HG03095 (cell line): Measurements from ENCODE around the gene ESYT2.

ENCODE experiments used
- ATAC-seq: cut with Tn5 transposase; IDR thresholded peaks from one replicate; pipeline ENCODE4 v1.9.1; 2021; ENCODE audit warnings: moderate library complexity; ENCODE audit not compliant: unreplicated experiment

Gene ESYT2

GRCh38 chr7:158747408-158747807 is 81.9 kb downstream of the ESYT2 start:
- no peak for ATAC-seq

DNA sequence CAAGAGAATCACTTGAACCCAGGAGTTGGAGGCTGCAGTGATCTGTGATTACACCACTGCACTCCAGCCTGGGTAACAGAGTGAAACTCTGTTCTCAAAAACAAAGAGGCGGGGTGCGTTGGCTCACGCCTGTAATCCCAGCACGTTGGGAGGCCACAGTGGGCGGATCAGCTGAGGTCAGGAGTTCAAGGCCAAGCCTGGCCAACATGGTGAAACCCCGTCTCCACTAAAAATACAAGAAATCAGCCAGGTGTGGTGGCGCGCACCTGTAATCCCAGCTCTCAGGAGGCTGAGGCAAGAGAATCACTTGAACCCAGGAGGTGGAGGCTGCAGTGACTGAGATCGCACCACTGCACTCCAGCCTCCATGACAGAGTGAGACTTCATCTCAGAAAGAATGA is 82.4 kb downstream of the ESYT2 start:
- ATAC-seq = no peak

DNA sequence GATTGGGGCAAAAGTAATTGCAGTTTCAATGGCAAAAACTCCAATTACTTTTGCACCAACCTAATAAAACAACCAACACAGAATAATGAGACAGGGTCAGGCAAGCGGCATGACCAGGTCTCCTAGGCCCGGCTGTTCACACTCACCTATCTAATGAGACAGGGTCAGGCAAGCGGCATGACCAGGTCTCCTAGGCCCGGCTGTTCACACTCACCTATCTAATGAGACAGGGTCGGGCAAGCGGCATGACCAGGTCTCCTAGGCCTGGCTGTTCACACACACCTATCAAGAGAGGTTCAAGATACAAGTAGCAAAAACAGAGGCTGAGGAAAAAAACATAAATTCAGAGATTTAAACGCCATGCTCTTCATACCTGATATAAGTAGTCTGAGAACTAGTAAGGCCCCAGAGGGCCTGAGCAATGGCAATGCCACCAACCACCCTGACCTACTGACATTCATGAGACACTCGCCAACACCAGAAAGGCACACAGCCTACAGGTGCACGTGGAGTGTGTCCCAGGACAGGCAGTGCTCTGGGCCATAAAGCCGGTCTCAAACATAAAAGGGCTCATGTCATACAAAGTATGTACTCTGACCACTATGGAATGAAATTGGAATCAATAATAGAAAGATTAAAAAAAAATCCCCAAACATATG is 84.1 kb downstream of the ESYT2 start:
- ATAC-seq = no peak

DNA sequence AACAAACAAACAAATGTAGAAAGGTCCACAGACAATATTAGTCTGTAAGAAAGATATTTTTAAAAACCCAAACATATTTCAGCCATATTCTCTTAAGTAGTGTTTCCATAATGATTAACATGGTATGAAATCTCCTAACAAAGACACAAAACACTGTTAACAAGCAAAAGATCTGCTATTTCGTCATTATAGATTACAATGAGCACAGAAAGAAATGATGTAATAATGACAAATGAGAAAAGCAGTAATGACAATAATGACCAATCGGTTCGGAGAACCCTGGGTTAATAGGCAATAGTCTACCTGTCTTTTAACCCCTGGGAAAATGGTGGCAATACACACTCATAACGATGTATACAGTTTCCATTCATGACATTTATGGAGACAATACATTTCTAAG is 85.2 kb downstream of the ESYT2 start:
- ATAC-seq = no peak

- no peak for ATAC-seq
Observed at GRCh38 chr7:158743219-158743618, 86.1 kb downstream of the ESYT2 start.

- ATAC-seq = no peak
Observed at GRCh38 chr7:158742065-158742821, 87.1 kb downstream of the ESYT2 start.

DNA sequence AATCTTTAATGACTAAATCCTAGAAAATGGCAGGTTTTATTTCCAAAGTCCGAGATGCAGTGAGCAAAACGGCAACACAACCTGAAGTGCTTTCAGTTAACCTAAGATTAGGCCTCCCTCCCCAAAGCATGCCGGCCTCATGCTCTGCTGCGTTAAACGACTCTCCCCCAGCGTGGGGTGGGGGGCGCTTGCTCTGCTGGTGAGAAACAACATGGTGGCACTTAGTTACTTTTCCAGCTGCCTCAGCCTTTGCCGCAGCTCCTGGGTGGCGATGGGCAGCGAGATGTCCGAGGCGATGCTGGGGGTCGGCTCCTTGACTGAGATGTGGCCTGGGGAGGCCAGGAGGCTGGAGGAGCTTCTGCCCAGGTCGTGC is 88.0 kb downstream of the ESYT2 start:
- no peak for ATAC-seq

DNA sequence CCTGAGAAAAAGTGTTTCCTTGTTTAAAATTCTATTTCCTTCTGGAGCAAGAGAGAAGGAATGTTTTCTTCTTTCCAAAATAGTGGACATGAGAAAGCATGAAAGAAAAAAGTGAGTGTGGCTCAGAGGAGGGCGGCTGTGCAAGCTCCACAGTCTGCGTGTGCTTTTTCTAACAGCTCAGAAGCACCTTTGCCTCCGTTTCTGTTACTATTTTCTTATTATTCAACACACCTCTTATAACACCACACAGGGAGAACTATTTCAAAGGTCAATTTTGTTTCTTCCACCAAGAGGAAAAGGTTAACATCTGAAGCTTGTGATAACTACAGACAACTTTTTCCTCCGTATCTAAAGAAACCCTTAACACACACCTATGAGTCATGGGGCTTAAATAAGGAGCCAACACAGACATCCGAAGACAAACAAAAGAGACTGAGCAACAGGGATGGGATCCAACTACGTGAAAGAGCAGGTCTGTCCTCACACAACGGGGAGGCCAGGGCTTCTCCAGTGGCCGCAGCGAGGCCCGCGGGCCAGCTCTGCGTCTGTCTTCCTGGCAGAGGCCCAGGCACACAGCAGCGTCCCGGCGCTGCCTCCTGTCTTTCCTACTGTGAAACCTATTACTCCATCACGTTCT is 88.5 kb downstream of the ESYT2 start:
- ATAC-seq = no peak

GRCh38 chr7:158740013-158740656 is 89.2 kb downstream of the ESYT2 start:
- no peak for ATAC-seq

- ATAC-seq = no peak
Observed at GRCh38 chr7:158738841-158739240, 90.5 kb downstream of the ESYT2 start.

GRCh38 chr7:158737064-158737695 is 92.1 kb downstream of the ESYT2 start:
- ATAC-seq = no peak

DNA sequence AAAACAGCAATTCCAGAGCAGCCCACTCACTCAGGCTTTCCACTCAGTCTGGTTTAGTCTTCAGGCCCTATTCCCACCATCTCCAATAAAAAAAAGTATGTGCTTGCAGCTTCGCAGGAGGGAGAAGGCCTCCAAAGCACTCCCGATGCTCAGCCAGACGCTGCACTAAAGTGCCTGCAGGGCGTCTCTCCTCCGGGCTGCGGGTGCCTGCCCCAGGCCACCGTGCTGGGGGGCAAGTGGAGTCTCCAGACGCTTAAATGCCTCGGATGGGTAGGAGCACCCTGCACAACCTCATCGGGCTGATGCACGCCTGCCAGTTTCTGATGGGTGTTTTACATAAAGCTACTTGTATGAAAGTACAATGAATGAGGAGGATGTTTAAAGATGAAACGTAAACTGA is 93.4 kb downstream of the ESYT2 start:
- ATAC-seq = no peak

DNA sequence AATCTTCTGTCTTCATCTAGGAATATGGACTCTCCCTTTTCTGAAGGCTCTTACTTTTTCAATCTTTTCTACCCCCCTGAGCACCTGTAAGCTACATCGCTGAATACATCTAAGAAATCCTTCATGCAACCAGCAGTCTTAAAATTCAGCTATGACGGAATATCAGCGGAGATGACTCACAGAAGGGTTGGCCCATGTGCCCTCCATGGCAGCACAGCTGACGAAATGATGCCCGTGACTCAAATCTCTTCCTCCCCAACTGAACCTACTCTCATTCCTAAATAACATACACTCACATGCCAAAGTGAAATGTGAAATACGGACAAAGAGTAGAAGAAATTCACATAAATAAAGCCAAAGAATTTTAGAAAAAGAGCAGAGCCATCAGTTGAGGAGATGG is 94.4 kb downstream of the ESYT2 start:
- ATAC-seq = no peak

DNA sequence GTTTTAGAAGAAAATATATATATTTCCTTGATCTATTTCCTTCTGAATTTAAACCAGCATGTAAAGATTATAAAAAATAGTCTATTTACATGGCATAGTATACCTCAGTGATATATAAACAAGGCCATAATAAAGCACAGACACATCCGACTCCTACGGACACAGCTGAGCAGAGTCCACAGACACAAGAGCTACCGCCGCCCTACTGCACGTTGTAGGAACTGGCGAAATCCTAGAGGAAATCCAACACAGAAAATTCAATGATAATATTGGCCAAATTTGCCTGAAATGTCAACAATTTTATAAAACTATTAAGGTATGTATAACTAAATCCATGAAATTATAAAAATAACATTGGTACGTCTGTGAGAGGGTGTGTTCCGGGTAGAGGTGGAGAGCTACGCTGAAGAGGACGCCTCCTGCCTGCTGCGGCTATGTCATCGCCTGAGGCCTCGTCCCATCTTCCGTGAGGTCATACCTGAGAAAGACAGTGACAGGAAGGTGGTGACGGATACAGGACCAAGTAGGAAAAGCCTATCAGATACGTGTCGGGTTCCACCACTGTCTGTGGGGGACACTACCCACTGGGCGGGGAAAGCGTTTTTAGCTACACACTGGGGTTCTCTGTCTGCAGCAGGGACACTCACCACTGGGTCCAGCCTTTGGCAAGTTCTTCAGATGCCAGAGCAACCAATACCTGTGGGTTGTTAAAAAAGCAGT is 95.4 kb downstream of the ESYT2 start:
- no peak for ATAC-seq

DNA sequence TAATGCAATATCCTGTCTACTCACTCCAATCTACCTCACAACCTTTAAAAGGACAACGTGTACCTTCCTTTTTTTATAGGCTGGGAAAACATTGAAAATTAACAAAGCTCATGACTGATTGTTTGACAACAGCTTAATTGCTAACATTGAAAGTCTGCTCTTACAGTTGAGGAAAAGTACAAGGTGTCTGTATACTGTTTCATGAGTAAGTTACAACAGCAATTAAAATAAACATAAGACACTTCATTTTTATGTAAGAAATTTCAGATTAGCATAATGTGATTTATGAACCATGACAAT is 96.1 kb downstream of the ESYT2 start:
- ATAC-seq = no peak

DNA sequence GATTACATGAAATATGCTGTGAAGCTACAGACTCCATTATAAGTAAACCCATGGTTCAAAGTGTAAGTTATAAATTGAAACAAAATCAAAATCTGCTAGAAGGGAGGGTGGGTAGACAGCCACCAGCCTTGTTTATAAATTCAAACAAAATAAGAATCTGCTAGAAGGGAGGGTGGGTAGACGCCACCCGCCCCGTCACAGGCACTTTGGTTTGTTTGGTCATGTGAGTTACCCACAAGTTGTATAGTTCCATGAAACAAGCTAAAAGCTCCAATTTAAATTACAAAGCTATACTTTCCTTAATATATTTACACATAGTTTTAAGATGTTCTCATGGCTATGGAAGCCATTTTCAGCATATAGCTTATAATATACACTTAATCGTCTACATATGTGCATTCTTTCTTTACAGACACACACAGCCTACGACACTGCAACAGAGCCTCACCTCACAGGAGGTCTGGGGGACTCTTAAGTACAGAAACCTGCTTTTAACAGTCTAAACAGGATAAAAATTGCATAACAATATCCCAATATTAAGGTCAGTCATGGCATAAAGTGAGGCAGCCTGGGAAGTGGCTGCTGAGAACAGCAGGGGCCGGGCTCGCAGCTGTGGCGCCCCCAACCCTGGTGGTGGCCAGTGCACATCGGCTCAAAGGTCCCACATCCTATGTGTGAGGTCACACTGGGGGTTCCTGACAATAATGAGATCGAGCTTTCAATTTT is 96.7 kb downstream of the ESYT2 start:
- no peak for ATAC-seq

- no peak for ATAC-seq
Observed at GRCh38 chr7:158731761-158732160, 97.5 kb downstream of the ESYT2 start.

GRCh38 chr7:158730383-158731346 is 98.6 kb downstream of the ESYT2 start:
- no peak for ATAC-seq
